Lung (tissue), 12 donors: ENCODE results near the gene CCDC178. TPM values are rescaled to one million over a fixed set of nuclear protein-coding genes. Genes with fewer than 3 reads are reported as not detected.

Experiments used
- ATAC-seq: fragments of 200-7000 bp; cut with Tn5 transposase; one replicate; pipeline ENCODE4 v1.9.1; 2020; ENCODE audit warnings: moderate number of reproducible peaks; ENCODE audit not compliant: insufficient read depth, low FRiP score
- DNase-seq, 3 donors: peaks; one replicate each; pipeline ENCODE4 v3.0.0-alpha.2; 2013 to 2017
- H3K27ac ChIP-seq, 2 donors: one replicate each; pipeline ENCODE4 v1.5.1; 2013; ENCODE audit warnings: mild to moderate bottlenecking in 2 of 2, moderate library complexity in 2 of 2, control low read depth in 1 of 2, inconsistent platforms in 1 of 2, low read depth in 1 of 2, low read length in 1 of 2
- H3K27me3 ChIP-seq, 3 donors: one replicate each; pipeline ENCODE4 v1.5.1; 2013; ENCODE audit warnings: low read length in 2 of 3; ENCODE audit not compliant: control insufficient read depth in 3 of 3, insufficient read depth in 3 of 3
- H3K36me3 ChIP-seq, 4 donors: one replicate each; pipeline ENCODE4 v1.5.1; 2013; ENCODE audit warnings: low read length in 4 of 4, mild to moderate bottlenecking in 1 of 4, moderate library complexity in 1 of 4; ENCODE audit not compliant: control insufficient read depth in 4 of 4, insufficient read depth in 4 of 4
- H3K4me1 ChIP-seq, 5 donors: one replicate each; pipeline ENCODE4 v1.5.1; 2013; ENCODE audit warnings: low read length in 5 of 5, mild to moderate bottlenecking in 2 of 5, moderate library complexity in 1 of 5; ENCODE audit not compliant: control insufficient read depth in 5 of 5, insufficient read depth in 5 of 5
- H3K4me3 ChIP-seq: one replicate; pipeline ENCODE4 v1.5.1; 2013; ENCODE audit warnings: mild to moderate bottlenecking, control low read depth, moderate library complexity
- H3K9ac ChIP-seq, 2 donors: one replicate each; pipeline ENCODE4 v1.5.1; 2013; ENCODE audit warnings: low read length in 2 of 2, control low read depth in 1 of 2; ENCODE audit not compliant: insufficient read depth in 1 of 2
- H3K9me3 ChIP-seq, 4 donors: one replicate each; pipeline ENCODE4 v1.5.1; 2013; ENCODE audit warnings: low read length in 3 of 4, mild to moderate bottlenecking in 1 of 4, moderate library complexity in 1 of 4; ENCODE audit not compliant: control insufficient read depth in 4 of 4, insufficient read depth in 3 of 4
- CTCF ChIP-seq: IDR thresholded peaks from 2 replicates; pipeline ENCODE4 v1.5.1; 2012; ENCODE audit warnings: mild to moderate bottlenecking; ENCODE audit errors: control extremely low read depth, extremely low read depth
- WGBS, 2 donors: extraction: QIAGEN DNeasy Blood & Tissue Kit; methylation state at CpG; one replicate each; pipeline ENCODE4 v1.1.7; 2013; 5-methylcytosine and 5-hydroxymethylcytosine counted together
- polyA plus RNA-seq, 2 donors: library from polyadenylated mRNA; stranded (reverse); fragments of 200-250 nt; gene quantifications; one replicate each; pipeline ENCODE4 v1.2.1, GENCODE V29; 2013
- total RNA-seq, 2 donors: library from RNA; depleted of rRNA in 1 of 2; stranded (reverse); fragments of >200 nt in 1 of 2; gene quantifications; one replicate each; pipeline ENCODE4 v1.2.1, GENCODE V29; 2014 to 2021
- donor health status: control.
- donor health status: control.
- donor health status: Bipolar disorder and iron deficiency.
- donor health status: healthy.
- donor health status: DM: yes; HTN: yes; CAD: no.

CCDC178 gene
- total and polyA plus RNA-seq, 4 donors: 0.08 to 1.1 (median 0.77) TPM

- Histone ChIP-seq H3K27me3 (no peaks in the 10 kb centered on the region), H3K4me1 (no peaks in the 10 kb centered on the region), H3K27ac (no peak overlapping the region), H3K36me3 (no peaks in the 10 kb centered on the region), H3K4me3 (no peak overlapping the region), H3K9ac (no peak overlapping the region), H3K9me3 (peaks cover 0 to 6% (median 1%) of the 10 kb centered on the region in 4 donors)
- no peak for TF ChIP-seq CTCF
- WGBS, 2 donors: 81 to 89% methylated on average over 1 of the region's 1 CpG
- ATAC-seq (no peak), DNase-seq (no peak)
Observed at GRCh38 chr18:33114749-33115148, 325.8 kb downstream of the CCDC178 start.

- Histone ChIP-seq H3K27me3 (no peaks in the 10 kb centered on the region), H3K4me1 (no peaks in the 10 kb centered on the region), H3K9ac (no peak overlapping the region), H3K9me3 (peaks cover 0 to 6% (median 1%) of the 10 kb centered on the region in 4 donors), H3K27ac (no peak overlapping the region), H3K4me3 (no peak overlapping the region), H3K36me3 (no peaks in the 10 kb centered on the region)
- TF ChIP-seq CTCF: no peak
- ATAC-seq: no peak
- DNase-seq: no peak
- 89 to 100% methylated on average over 1 of the region's 1 CpG for WGBS, 2 donors
Observed at GRCh38 chr18:33113416-33113815, 327.1 kb downstream of the CCDC178 start.

- TF ChIP-seq CTCF: no peak
- Histone ChIP-seq H3K9ac (no peak overlapping the region), H3K36me3 (no peaks in the 10 kb centered on the region), H3K4me1 (no peaks in the 10 kb centered on the region), H3K27ac (no peak overlapping the region), H3K9me3 (no peaks in the 10 kb centered on the region), H3K4me3 (no peak overlapping the region), H3K27me3 (no peaks in the 10 kb centered on the region)
- ATAC-seq (no peak), DNase-seq (no peak)
Observed at GRCh38 chr18:33107511-33107910, 333.0 kb downstream of the CCDC178 start.

GRCh38 chr18:33101316-33101715 lies 339.2 kb downstream of the CCDC178 start:
- H3K27me3 ChIP-seq: no peaks in the 10 kb centered on the region
- H3K9me3 ChIP-seq: no peaks in the 10 kb centered on the region
- TF ChIP-seq CTCF: no peak
- no peak overlapping the region for H3K4me3 ChIP-seq
- no peak for ATAC-seq
- no peak for DNase-seq
- H3K9ac ChIP-seq: no peak overlapping the region
- H3K4me1 ChIP-seq: no peaks in the 10 kb centered on the region
- no peaks in the 10 kb centered on the region for H3K36me3 ChIP-seq
- WGBS, 2 donors: 84 to 86% methylated on average over 3 of the region's 3 CpGs
- no peak overlapping the region for H3K27ac ChIP-seq
